Measurements from ENCODE around the gene CEACAM6. TPM values are rescaled to one million over a fixed set of nuclear protein-coding genes. Genes with fewer than 3 reads are reported as not detected.
A peak's percentile ranks its signal among the peaks of the same experiment; 100 is the strongest.

Gene CEACAM6
- total RNA-seq, 1 donor from 2014 or later = 29.8 TPM

DNA sequence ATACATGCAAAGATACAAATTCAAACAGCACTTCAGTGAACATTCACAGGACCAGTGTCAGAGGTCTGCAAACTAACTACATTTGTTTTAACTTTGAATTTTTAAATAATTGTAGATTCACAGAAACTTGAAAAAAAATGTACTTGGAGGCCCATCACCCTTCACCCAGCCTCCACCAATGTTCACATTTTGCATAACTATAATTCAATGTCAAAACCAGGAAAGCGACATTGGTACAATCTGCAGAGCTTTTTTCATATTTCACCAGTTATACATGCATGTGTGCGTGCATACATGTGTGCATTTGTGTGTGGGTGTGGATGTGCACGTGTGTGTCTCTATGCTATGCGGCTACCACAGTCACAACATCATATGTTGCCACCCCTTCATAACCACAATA lies 60.0 kb downstream of the CEACAM6 start:
- TF ChIP-seq, protein P1, sequence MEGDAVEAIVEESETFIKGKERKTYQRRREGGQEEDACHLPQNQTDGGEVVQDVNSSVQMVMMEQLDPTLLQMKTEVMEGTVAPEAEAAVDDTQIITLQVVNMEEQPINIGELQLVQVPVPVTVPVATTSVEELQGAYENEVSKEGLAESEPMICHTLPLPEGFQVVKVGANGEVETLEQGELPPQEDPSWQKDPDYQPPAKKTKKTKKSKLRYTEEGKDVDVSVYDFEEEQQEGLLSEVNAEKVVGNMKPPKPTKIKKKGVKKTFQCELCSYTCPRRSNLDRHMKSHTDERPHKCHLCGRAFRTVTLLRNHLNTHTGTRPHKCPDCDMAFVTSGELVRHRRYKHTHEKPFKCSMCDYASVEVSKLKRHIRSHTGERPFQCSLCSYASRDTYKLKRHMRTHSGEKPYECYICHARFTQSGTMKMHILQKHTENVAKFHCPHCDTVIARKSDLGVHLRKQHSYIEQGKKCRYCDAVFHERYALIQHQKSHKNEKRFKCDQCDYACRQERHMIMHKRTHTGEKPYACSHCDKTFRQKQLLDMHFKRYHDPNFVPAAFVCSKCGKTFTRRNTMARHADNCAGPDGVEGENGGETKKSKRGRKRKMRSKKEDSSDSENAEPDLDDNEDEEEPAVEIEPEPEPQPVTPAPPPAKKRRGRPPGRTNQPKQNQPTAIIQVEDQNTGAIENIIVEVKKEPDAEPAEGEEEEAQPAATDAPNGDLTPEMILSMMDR (conservative IDR thresholded peaks at IDR 0.05) = no peak
- no peaks in the 10 kb centered on the region for H3K36me3 Mint-ChIP-seq
- DNase-seq (ENCODE audit: extremely low spot score, unreplicated experiment) = no peak
- peaks cover 6% of the 10 kb centered on the region for H3K27me3 Mint-ChIP-seq
- no peaks in the 10 kb centered on the region for H3K4me1 Mint-ChIP-seq (ENCODE audit: unreplicated experiment)
- H3K4me3 Mint-ChIP-seq = no peak overlapping the region
- no peak overlapping the region for H3K27ac Mint-ChIP-seq
- H3K9me3 Mint-ChIP-seq = no peaks in the 10 kb centered on the region

DNA sequence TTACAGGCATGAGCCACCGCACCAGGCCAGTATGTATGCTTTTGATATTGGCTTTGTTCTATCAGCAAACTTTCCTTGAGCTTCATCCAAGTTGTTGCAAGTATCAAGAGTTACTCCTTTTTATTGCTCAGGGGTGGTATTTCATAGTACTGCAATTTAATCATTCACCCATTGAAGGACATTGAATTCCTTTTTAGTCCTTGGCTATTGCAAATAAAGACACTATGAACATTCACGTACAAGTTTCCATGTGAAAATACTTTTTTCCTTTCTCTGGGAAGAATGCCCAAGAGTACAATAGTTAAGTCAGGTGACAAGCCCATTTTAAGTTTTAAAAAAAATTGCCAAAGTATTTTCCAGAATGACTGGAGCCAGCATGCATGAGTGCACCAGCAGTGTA lies 61.4 kb downstream of the CEACAM6 start:
- no peak overlapping the region for H3K27ac Mint-ChIP-seq
- no peaks in the 10 kb centered on the region for H3K36me3 Mint-ChIP-seq
- H3K9me3 Mint-ChIP-seq = no peaks in the 10 kb centered on the region
- TF ChIP-seq, protein P1 (conservative IDR thresholded peaks at IDR 0.05) = no peak
- DNase-seq (ENCODE audit: extremely low spot score, unreplicated experiment) = no peak
- peaks cover 8% of the 10 kb centered on the region for H3K27me3 Mint-ChIP-seq
- H3K4me1 Mint-ChIP-seq (ENCODE audit: unreplicated experiment) = no peaks in the 10 kb centered on the region
- H3K4me3 Mint-ChIP-seq = no peak overlapping the region

DNA sequence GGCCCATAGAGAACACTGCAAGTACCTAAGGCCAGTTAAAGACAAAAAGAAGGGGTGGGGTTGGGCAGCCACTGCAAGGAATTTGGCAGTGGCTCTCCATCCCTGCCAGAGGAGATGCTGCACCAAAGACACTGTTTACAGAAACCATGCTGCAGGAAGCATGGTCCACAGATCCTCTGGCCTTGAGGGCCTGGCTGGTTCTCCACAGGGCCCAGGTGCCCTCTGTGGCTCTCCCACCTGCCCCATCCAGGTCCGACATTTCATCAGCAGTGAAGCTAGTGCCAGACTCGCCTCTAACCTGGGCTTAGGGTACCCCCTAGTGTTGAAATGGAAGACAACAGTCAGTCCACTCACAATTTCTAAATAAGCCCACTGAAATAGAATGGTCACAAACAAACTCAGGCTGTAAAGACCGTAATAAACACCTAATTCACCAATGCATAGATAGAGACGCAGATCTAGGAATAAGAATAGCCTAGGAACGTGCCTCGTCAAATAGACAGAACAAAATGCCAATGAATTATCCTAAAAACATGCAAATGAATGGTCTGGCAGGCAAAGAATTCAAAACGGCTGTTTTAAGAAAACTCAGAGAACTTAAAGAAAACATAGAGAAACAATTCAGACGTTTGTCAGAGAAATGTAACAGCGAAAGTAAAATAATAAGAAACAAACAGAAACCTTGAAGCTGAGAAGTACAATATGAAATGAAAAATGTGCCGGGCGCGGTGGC lies 65.8 kb downstream of the CEACAM6 start:
- H3K27me3 Mint-ChIP-seq = peaks cover 22% of the 10 kb centered on the region
- H3K36me3 Mint-ChIP-seq = no peaks in the 10 kb centered on the region
- TF ChIP-seq, protein P1 (conservative IDR thresholded peaks at IDR 0.05) = peak; percentile 70
- H3K9me3 Mint-ChIP-seq = no peaks in the 10 kb centered on the region
- no peak for DNase-seq (ENCODE audit: extremely low spot score, unreplicated experiment)
- no peak overlapping the region for H3K27ac Mint-ChIP-seq
- H3K4me3 Mint-ChIP-seq = no peak overlapping the region
- H3K4me1 Mint-ChIP-seq (ENCODE audit: unreplicated experiment) = no peaks in the 10 kb centered on the region

Other genes with a start within 250 kb of the CEACAM6 start
- gene CEACAM21, start 179.4 kb upstream of the CEACAM6 start, total RNA-seq (ENCODE audit: low replicate concordance) = not detected in 2 replicates
- not detected in 2 replicates for gene CEACAM4, start 128.5 kb upstream of the CEACAM6 start, total RNA-seq (ENCODE audit: low replicate concordance)
- gene CEACAM7, start 67.3 kb upstream of the CEACAM6 start, total RNA-seq (ENCODE audit: low replicate concordance) = 4.4 and 8.0 TPM in 2 replicates
- 13.5 and 13.9 TPM in 2 replicates for gene CEACAM5, start 46.9 kb upstream of the CEACAM6 start, total RNA-seq (ENCODE audit: low replicate concordance)
- gene CEACAM3, start 41.1 kb downstream of the CEACAM6 start, total RNA-seq (ENCODE audit: low replicate concordance) = not detected in 2 replicates
- not detected in 2 replicates for gene LYPD4, start 89.2 kb downstream of the CEACAM6 start, total RNA-seq (ENCODE audit: low replicate concordance)
- not detected in 2 replicates for gene DMRTC2, start 89.5 kb downstream of the CEACAM6 start, total RNA-seq (ENCODE audit: low replicate concordance)
- gene RPS19, start 104.7 kb downstream of the CEACAM6 start, total RNA-seq (ENCODE audit: low replicate concordance) = 3,159 and 4,081 TPM in 2 replicates
- 0.48 and 0.52 TPM in 2 replicates for gene CD79A, start 121.7 kb downstream of the CEACAM6 start, total RNA-seq (ENCODE audit: low replicate concordance)
- 51.7 and 58.9 TPM in 2 replicates for gene ARHGEF1, start 127.7 kb downstream of the CEACAM6 start, total RNA-seq (ENCODE audit: low replicate concordance)
- 0.17 and 0.24 TPM in 2 replicates for gene ERFL, start 172.9 kb downstream of the CEACAM6 start, total RNA-seq (ENCODE audit: low replicate concordance)
- gene RABAC1, start 203.8 kb downstream of the CEACAM6 start, total RNA-seq (ENCODE audit: low replicate concordance) = 124 and 140 TPM in 2 replicates
- 5.6 TPM in 1 of 2 replicates, not detected in the other for gene ATP1A3, start 238.7 kb downstream of the CEACAM6 start, total RNA-seq (ENCODE audit: low replicate concordance)

Measured in type B pancreatic cell (in vitro differentiated cells).